GM12874 (cell line): ENCODE results near the gene RELB.
A peak's percentile ranks its signal among the peaks of the same experiment; 100 is the strongest.

Experiments used
- CTCF ChIP-seq: IDR thresholded peaks from 2 replicates; pipeline ENCODE4 v1.5.1; 2011; ENCODE audit warnings: low read depth, mild to moderate bottlenecking, control low read depth, low read length, moderate library complexity; ENCODE audit not compliant: insufficient read depth

The RELB gene

GRCh38 chr19:45003485-45003884 is 2.2 kb downstream of the RELB start:
- no peak for TF ChIP-seq CTCF

- TF ChIP-seq CTCF: no peak
These were observed 4.5 kb downstream of the RELB start for GRCh38 chr19:45005787-45006186.

- TF ChIP-seq CTCF: no peak
These were observed 7.3 kb downstream of the RELB start for GRCh38 chr19:45008552-45008951.

- TF ChIP-seq CTCF: no peak
These were observed 8.5 kb downstream of the RELB start for GRCh38 chr19:45009625-45010255.

- TF ChIP-seq CTCF: no peak
These were observed 9.0 kb downstream of the RELB start for GRCh38 chr19:45010306-45010705.

- TF ChIP-seq CTCF: no peak
These were observed 10.7 kb downstream of the RELB start for GRCh38 chr19:45011959-45012358.

- TF ChIP-seq CTCF: peak; percentile 67
These were observed 15.4 kb downstream of the RELB start for GRCh38 chr19:45016388-45017314.
